A549 (cell line): ENCODE results near the gene CSF2. TPM values are rescaled to one million over a fixed set of nuclear protein-coding genes. Genes with fewer than 3 reads are reported as not detected.

Experiments used
- ATAC-seq, 2 experiments: fragments of 200-7000 bp in 1 of 2; fragments of >200 bp in 1 of 2; cut with Nextera tagmentation in 1 of 2; cut with Tn5 transposase in 1 of 2; 3 replicates each; pipeline versions ENCODE4 v1.8.0 to v1.9.1; 2018 to 2020; ENCODE audit warnings: mild to moderate bottlenecking in 1 of 2, moderate library complexity in 1 of 2
- CTCF ChIA-PET: fragments of 300-600 bp; sonication (Branson Sonifier 250); formaldehyde crosslinking; extraction: SDS; loops from one replicate; lab custom pipeline; 2021; ENCODE audit warnings: antibody characterized with exemption, inconsistent platforms; lab: Yijun Ruan, JAX
- POLR2A ChIA-PET: fragments of 350-600 bp; formaldehyde crosslinking; extraction: SDS; loops from one replicate; lab custom pipeline; 2021; ENCODE audit warnings: antibody characterized with exemption, inconsistent platforms; lab: Yijun Ruan, JAX
- DNase-seq, 2 experiments: peaks; one replicate each; pipeline versions ENCODE4 v3.0.0 to v3.0.0-alpha.2; 2011 to 2016; ENCODE audit warnings: low read depth in 1 of 2, low spot score in 1 of 2
- FAIRE-seq: peaks from 2 replicates; lab custom pipeline; 2011; peaks lifted over from hg19 to GRCh38; lab: Jason Lieb, UNC
- H3K27ac ChIP-seq, 2 experiments: fragments of >200 bp; sonication (Bioruptor Twin); formaldehyde crosslinking; 3 replicates each; pipeline ENCODE4 v1.5.1; 2016 to 2017
- H3K4me1 ChIP-seq: fragments of >200 bp; sonication (Bioruptor Twin); formaldehyde crosslinking; 3 replicates; pipeline ENCODE4 v1.6.1; 2016
- H3K4me2 ChIP-seq: fragments of >200 bp; sonication (Bioruptor Twin); formaldehyde crosslinking; 3 replicates; pipeline ENCODE4 v1.6.1; 2016
- H3K4me3 ChIP-seq: fragments of >200 bp; sonication (Bioruptor Twin); formaldehyde crosslinking; 3 replicates; pipeline ENCODE4 v1.5.1; 2016
- H3K9me3 ChIP-seq: fragments of >200 bp; sonication (Bioruptor Twin); formaldehyde crosslinking; 3 replicates; pipeline ENCODE4 v1.6.1; 2016
- CBX2 ChIP-seq: fragments of 200-600 bp; sonication (generic); IDR thresholded peaks from 2 replicates; pipeline ENCODE4 v1.6.1; 2016; ENCODE audit warnings: low read depth, mild to moderate bottlenecking, borderline replicate concordance
- CEBPB ChIP-seq, 2 experiments: fragments of >200 bp in 1 of 2; sonication (Bioruptor Twin) in 1 of 2; formaldehyde crosslinking in 1 of 2; IDR thresholded peaks; 2 replicates each; pipeline ENCODE4 v1.6.1; 2012 to 2016
- FOSB ChIP-seq: fragments of 250-450 bp; sonication (Bioruptor Pico); IDR thresholded peaks from 2 replicates; pipeline ENCODE4 v1.5.0; 2020; ENCODE audit warnings: mild to moderate bottlenecking, moderate library complexity
- FOXS1 ChIP-seq: fragments of 250-450 bp; sonication (Bioruptor Pico); IDR thresholded peaks from 2 replicates; pipeline ENCODE4 v1.5.0; 2020; ENCODE audit warnings: mild to moderate bottlenecking, moderate library complexity
- HOXA7 ChIP-seq: fragments of 250-450 bp; sonication (Bioruptor Pico); IDR thresholded peaks from 2 replicates; pipeline ENCODE4 v1.5.0; 2020; ENCODE audit warnings: mild to moderate bottlenecking, moderate library complexity
- HOXB13 ChIP-seq: fragments of 250-450 bp; sonication (Bioruptor Pico); IDR thresholded peaks from 2 replicates; pipeline ENCODE4 v1.5.0; 2020; ENCODE audit warnings: low read depth, mild to moderate bottlenecking, moderate library complexity
- HOXB5 ChIP-seq: fragments of 250-450 bp; sonication (Bioruptor Pico); IDR thresholded peaks from 2 replicates; pipeline ENCODE4 v1.5.0; 2020; ENCODE audit warnings: mild to moderate bottlenecking, moderate library complexity
- KDM1A ChIP-seq: fragments of 200-600 bp; sonication (generic); IDR thresholded peaks from 2 replicates; pipeline ENCODE4 v1.6.1; 2016; ENCODE audit warnings: low read depth, mild to moderate bottlenecking
- MAFK ChIP-seq: fragments of 450-650 bp; IDR thresholded peaks from 2 replicates; pipeline ENCODE4 v1.6.1; 2014; ENCODE audit not compliant: partially characterized antibody
- NFE2L2 ChIP-seq: fragments of 150-350 bp; conservative IDR thresholded peaks from 2 replicates; pipeline ENCODE4 v1.6.1; 2014; ENCODE audit warnings: low read length
- PHF8 ChIP-seq: fragments of 200-600 bp; sonication (generic); IDR thresholded peaks from 2 replicates; pipeline ENCODE4 v1.6.1; 2016; ENCODE audit warnings: low read depth, mild to moderate bottlenecking, antibody characterized with exemption, moderate library complexity, borderline replicate concordance
- POLR2AphosphoS2 ChIP-seq: conservative IDR thresholded peaks from 2 replicates; pipeline ENCODE4 v1.6.1; 2012; ENCODE audit warnings: low read length, improper control_type of control experiment, inconsistent platforms
- RAD21 ChIP-seq, 2 experiments: fragments of >200 bp in 1 of 2; sonication (Bioruptor Twin) in 1 of 2; formaldehyde crosslinking in 1 of 2; IDR thresholded peaks in 1 of 2; conservative IDR thresholded peaks in 1 of 2; 2 replicates in 1 of 2; 3 replicates in 1 of 2; pipeline ENCODE4 v1.6.1; 2012 to 2018; ENCODE audit warnings: inconsistent platforms in 1 of 2
- RCOR1 ChIP-seq: fragments of 150-350 bp; IDR thresholded peaks from 2 replicates; pipeline ENCODE4 v1.6.1; 2014; ENCODE audit warnings: antibody characterized with exemption, low read length, low read depth
- RFX5 ChIP-seq: fragments of 450-650 bp; IDR thresholded peaks from 2 replicates; pipeline ENCODE4 v1.7.1; 2014; ENCODE audit warnings: antibody characterized with exemption, mild to moderate bottlenecking, moderate library complexity
- SMC3 ChIP-seq: fragments of >200 bp; sonication (Bioruptor Twin); formaldehyde crosslinking; IDR thresholded peaks from 3 replicates; pipeline ENCODE4 v1.6.1; 2018; ENCODE audit warnings: inconsistent platforms
- TFCP2L1 ChIP-seq: fragments of 250-450 bp; sonication (Bioruptor Pico); IDR thresholded peaks from 2 replicates; pipeline ENCODE4 v1.5.0; 2021; ENCODE audit warnings: mild to moderate bottlenecking
- ZFP36 ChIP-seq: fragments of 450-650 bp; IDR thresholded peaks from 2 replicates; pipeline ENCODE4 v1.6.1; 2014; ENCODE audit warnings: borderline replicate concordance; ENCODE audit not compliant: partially characterized antibody
- ZSCAN20 ChIP-seq: fragments of 250-450 bp; sonication (Bioruptor Pico); IDR thresholded peaks from 2 replicates; pipeline ENCODE4 v1.8.0; 2022; ENCODE audit warnings: mild to moderate bottlenecking, moderate library complexity
- WGBS: methylation state at CpG from one replicate; pipeline ENCODE4 v1.1.6; 2017; ENCODE audit errors: missing lambda C conversion rate; 5-methylcytosine and 5-hydroxymethylcytosine counted together
- polyA plus RNA-seq, 4 experiments: library from polyadenylated mRNA; depleted of rRNA in 3 of 4; stranded (reverse); fragments of >200 nt; fragmentation: RNase III in 1 of 4; extraction: RNeasy Plus Mini Kit Qiagen cat#74134 plus additional on column Dnase treatment in 1 of 4; gene quantifications; 2 replicates in 3 of 4; 3 replicates in 1 of 4; pipeline ENCODE4 v1.2.3, GENCODE V29; 2011 to 2017
- TF ChIP-seq, protein P1 (sequence below): IDR thresholded peaks from 2 replicates; pipeline ENCODE4 v1.6.1; 2012
- TF ChIP-seq, protein P2 (sequence below): fragments of >200 bp; sonication (Bioruptor Twin); formaldehyde crosslinking; IDR thresholded peaks from 3 replicates; pipeline ENCODE4 v1.5.1; 2016
- TF ChIP-seq, protein P3 (sequence below): IDR thresholded peaks from 2 replicates; pipeline ENCODE4 v1.6.1; 2012; ENCODE audit warnings: low read depth, borderline replicate concordance
- TF ChIP-seq, protein P4 (sequence below): fragments of 250-450 bp; sonication (Bioruptor Pico); IDR thresholded peaks from 2 replicates; pipeline ENCODE4 v1.5.0; 2020; ENCODE audit warnings: low read depth, mild to moderate bottlenecking, moderate library complexity

CSF2 gene
- polyA plus RNA-seq, 2 of the 4 experiments (the other 2 are of a cell fraction) = not detected

DNA sequence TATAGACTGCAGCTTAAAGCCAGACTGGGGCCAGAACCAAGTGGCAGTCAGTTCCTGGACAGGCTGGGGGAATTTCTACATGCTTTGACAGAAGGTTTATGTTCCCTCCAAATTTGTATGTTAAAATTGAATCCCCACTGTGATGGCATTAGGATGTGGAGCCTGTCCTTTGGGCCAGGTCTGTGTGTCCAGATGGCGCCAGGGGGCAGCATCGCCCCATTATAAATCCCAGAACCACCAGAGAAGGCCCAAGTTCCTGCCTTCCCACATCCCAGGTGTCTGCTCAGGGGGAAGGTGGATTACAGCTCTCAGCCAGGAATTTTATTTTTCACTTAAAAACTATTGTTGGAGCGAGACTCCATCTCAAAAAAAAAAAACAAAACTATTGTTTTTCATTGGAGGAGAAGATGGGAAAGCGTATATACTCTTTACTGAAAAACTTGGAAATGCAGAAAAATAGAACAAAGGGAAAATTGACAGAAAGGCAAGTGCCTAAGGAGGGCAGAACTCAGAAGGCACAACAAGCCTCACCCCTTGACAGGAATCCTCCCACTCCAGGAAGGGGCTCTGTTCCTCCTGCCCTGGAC, 8.1 kb upstream of the CSF2 start:
- no peak overlapping the region for H3K27ac ChIP-seq
- DNase-seq (peak; percentile 74 to 81), FAIRE-seq (no peak), ATAC-seq (peak; percentile 74 to 89)
- POLR2A ChIA-PET = interaction anchor here (0.6 to 1.6 kb wide), 2 partner anchors 23 to 228 kb away, joined by 4 to 6 read pairs; partner anchors contain the start of gene SLC22A4
- 20% methylated on average over 4 of the region's 4 CpGs for WGBS
- no peak for TF ChIP-seq FOSB (CRISPR knock-in tag)
- no peak for TF ChIP-seq TFCP2L1 (CRISPR knock-in tag)
- no peak for TF ChIP-seq KDM1A
- peak; percentile 74 for TF ChIP-seq SMC3
- peak; percentile 80 to 88 for TF ChIP-seq RAD21 (conservative IDR thresholded peaks at IDR 0.05 in 1 of 2, IDR thresholded peaks at IDR 0.05 in 1 of 2)
- no peak for TF ChIP-seq HOXA7
- TF ChIP-seq, protein P1, sequence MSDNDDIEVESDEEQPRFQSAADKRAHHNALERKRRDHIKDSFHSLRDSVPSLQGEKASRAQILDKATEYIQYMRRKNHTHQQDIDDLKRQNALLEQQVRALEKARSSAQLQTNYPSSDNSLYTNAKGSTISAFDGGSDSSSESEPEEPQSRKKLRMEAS = no peak
- TF ChIP-seq NFE2L2 = no peak
- TF ChIP-seq ZSCAN20 (CRISPR knock-in tag) = no peak
- no peak for TF ChIP-seq PHF8
- no peak for TF ChIP-seq MAFK
- no peak for TF ChIP-seq RFX5
- TF ChIP-seq, protein P2, sequence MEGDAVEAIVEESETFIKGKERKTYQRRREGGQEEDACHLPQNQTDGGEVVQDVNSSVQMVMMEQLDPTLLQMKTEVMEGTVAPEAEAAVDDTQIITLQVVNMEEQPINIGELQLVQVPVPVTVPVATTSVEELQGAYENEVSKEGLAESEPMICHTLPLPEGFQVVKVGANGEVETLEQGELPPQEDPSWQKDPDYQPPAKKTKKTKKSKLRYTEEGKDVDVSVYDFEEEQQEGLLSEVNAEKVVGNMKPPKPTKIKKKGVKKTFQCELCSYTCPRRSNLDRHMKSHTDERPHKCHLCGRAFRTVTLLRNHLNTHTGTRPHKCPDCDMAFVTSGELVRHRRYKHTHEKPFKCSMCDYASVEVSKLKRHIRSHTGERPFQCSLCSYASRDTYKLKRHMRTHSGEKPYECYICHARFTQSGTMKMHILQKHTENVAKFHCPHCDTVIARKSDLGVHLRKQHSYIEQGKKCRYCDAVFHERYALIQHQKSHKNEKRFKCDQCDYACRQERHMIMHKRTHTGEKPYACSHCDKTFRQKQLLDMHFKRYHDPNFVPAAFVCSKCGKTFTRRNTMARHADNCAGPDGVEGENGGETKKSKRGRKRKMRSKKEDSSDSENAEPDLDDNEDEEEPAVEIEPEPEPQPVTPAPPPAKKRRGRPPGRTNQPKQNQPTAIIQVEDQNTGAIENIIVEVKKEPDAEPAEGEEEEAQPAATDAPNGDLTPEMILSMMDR = peak; percentile 63
- TF ChIP-seq RCOR1 = no peak
- TF ChIP-seq, protein P3, sequence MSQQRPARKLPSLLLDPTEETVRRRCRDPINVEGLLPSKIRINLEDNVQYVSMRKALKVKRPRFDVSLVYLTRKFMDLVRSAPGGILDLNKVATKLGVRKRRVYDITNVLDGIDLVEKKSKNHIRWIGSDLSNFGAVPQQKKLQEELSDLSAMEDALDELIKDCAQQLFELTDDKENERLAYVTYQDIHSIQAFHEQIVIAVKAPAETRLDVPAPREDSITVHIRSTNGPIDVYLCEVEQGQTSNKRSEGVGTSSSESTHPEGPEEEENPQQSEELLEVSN = no peak
- no peak for TF ChIP-seq POLR2AphosphoS2
- no peak for TF ChIP-seq CBX2
- TF ChIP-seq CEBPB (IDR thresholded peaks at IDR 0.05) = no peak
- TF ChIP-seq, protein P4, sequence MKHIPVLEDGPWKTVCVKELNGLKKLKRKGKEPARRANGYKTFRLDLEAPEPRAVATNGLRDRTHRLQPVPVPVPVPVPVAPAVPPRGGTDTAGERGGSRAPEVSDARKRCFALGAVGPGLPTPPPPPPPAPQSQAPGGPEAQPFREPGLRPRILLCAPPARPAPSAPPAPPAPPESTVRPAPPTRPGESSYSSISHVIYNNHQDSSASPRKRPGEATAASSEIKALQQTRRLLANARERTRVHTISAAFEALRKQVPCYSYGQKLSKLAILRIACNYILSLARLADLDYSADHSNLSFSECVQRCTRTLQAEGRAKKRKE = no peak
- no peaks in the 10 kb centered on the region for H3K4me1 ChIP-seq
- no peaks in the 10 kb centered on the region for H3K9me3 ChIP-seq
- H3K4me3 ChIP-seq = no peak overlapping the region
- no peak overlapping the region for H3K4me2 ChIP-seq
- CTCF ChIA-PET = interaction anchor here (0.6 to 5.6 kb wide), 53 partner anchors 9 to 642 kb away, joined by 3 to 86 read pairs (median 4); partner anchors contain the start of gene CSF2

DNA sequence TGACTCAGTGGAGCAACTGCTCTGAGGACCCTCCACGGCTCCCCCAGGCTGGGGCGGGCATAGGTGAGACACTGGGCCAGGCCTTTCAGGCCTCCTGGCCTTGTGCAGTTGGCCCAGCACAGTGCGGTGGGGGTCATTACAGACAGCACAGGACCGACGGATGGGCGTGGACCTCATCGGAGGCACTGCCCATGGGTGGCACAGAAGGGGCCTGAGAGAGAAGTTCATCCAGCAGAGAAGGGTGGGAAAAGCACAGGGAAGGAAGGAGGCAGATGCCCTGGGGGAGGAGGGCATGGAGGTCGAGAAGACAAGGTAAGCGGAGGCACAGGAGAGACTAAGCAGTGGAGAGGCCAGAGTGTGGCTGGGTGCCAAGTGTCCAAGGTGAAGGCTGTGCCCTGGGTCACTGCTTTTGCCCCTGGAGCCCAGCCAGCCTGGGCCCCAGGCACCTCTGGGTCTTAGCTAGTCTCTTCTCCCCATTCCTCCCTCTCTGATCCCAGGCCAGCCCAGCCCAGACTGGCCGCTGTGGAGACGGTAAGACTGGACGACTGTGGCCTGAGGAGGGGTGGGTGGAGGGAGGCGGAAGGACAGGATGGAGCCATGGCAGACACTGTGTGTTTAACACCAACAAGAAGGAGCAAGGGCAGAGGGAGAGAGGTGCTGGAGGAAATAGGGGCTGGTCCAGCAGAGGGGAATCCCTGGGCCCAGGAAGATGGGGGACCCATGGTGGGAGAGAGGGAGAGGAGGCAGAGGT, 7.5 kb upstream of the CSF2 start:
- POLR2A ChIA-PET = interaction anchor here (1.6 kb wide), 1 partner anchor 228 kb away, joined by 6 read pairs; the partner anchor contains the start of gene SLC22A4
- DNase-seq (no peak), ATAC-seq (no peak), FAIRE-seq (no peak)
- TF ChIP-seq, protein P1 = no peak
- TF ChIP-seq FOXS1 = no peak
- no peak for TF ChIP-seq POLR2AphosphoS2
- no peak for TF ChIP-seq CBX2
- no peak for TF ChIP-seq HOXB13
- TF ChIP-seq ZFP36 = no peak
- no peak for TF ChIP-seq HOXB5 (CRISPR knock-in tag)
- TF ChIP-seq, protein P4 = no peak
- WGBS = 83% methylated on average over 13 of the region's 13 CpGs
- Histone ChIP-seq H3K27ac (no peak overlapping the region), H3K4me2 (no peak overlapping the region), H3K4me3 (no peak overlapping the region), H3K9me3 (no peaks in the 10 kb centered on the region), H3K4me1 (no peaks in the 10 kb centered on the region)
- CTCF ChIA-PET = interaction anchor here (0.6 to 5.6 kb wide), 43 partner anchors 9 to 643 kb away, joined by 3 to 86 read pairs (median 6); partner anchors contain the start of gene CSF2
